ENCODE data around the gene MAPK13.

GRCh38 chr6:36170704-36171103 is 40.4 kb downstream of the MAPK13 start:
- TF ChIP-seq, protein P1, sequence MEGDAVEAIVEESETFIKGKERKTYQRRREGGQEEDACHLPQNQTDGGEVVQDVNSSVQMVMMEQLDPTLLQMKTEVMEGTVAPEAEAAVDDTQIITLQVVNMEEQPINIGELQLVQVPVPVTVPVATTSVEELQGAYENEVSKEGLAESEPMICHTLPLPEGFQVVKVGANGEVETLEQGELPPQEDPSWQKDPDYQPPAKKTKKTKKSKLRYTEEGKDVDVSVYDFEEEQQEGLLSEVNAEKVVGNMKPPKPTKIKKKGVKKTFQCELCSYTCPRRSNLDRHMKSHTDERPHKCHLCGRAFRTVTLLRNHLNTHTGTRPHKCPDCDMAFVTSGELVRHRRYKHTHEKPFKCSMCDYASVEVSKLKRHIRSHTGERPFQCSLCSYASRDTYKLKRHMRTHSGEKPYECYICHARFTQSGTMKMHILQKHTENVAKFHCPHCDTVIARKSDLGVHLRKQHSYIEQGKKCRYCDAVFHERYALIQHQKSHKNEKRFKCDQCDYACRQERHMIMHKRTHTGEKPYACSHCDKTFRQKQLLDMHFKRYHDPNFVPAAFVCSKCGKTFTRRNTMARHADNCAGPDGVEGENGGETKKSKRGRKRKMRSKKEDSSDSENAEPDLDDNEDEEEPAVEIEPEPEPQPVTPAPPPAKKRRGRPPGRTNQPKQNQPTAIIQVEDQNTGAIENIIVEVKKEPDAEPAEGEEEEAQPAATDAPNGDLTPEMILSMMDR (conservative IDR thresholded peaks at IDR 0.05; ENCODE audit: low read length) = no peak
- no peak for TF ChIP-seq EZH2phosphoT487 (IDR thresholded peaks at IDR 0.05; ENCODE audit: borderline replicate concordance)
